ENCODE results near the gene TBX18. TPM values are rescaled to one million over a fixed set of nuclear protein-coding genes. Genes with fewer than 3 reads are reported as not detected.

TBX18 gene
- total RNA-seq, 1 experiment from 2014 or later, result not detected

DNA sequence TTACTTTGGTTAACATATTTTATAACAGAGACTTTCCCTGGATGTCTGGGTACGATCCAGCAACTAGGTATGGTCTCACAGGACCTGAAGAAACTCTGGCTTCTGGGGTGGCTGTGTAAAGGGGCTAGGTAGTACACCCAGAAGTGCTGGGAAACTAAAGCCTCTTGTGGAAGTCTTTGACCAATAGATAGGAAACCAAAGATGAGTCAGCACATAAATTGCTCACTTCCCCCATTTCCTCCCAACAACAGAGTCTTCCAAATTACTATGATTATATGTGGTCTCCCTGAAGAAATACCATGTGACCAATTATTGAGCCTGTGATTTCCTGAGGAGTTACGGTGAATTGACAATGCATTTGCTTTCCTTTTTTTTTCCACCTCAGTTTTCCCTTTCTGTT lies 26.8 kb upstream of the TBX18 start:
- Histone ChIP-seq H3K23ac (ENCODE audit: insufficient read length, low read depth, low read length) (no peak overlapping the region), H2BK15ac (ENCODE audit: low read depth, low read length) (no peak overlapping the region), H2BK12ac (ENCODE audit: insufficient read length, low read depth, low read length) (no peak overlapping the region), H3K4me2 (ENCODE audit: insufficient read depth, insufficient read length, low read length) (no peak overlapping the region), H2AK5ac (ENCODE audit: insufficient read length, low read length) (no peak overlapping the region), H4K20me1 (ENCODE audit: control insufficient read depth, insufficient read depth, insufficient read length) (no peaks in the 10 kb centered on the region), H4K91ac (ENCODE audit: insufficient read length, low read depth, low read length) (no peak overlapping the region), H3K9me3 (ENCODE audit: control insufficient read depth, low read depth, low read length) (no peaks in the 10 kb centered on the region), H2BK20ac (ENCODE audit: low read depth, low read length, poor library complexity, severe bottlenecking) (no peak overlapping the region), H3K18ac (ENCODE audit: insufficient read length, low read depth, low read length) (no peak overlapping the region), H2BK120ac (ENCODE audit: low read depth, low read length, poor library complexity, severe bottlenecking) (no peak overlapping the region), H3K27me3 (ENCODE audit: insufficient read depth, low read length) (no peaks in the 10 kb centered on the region), H2BK5ac (ENCODE audit: insufficient read length, low read length) (no peak overlapping the region), H3K4me1 (ENCODE audit: insufficient read depth, low read length) (no peaks in the 10 kb centered on the region), H3K14ac (ENCODE audit: insufficient read depth, low read length) (no peak overlapping the region), H3K79me2 (ENCODE audit: insufficient read depth, low read length) (no peaks in the 10 kb centered on the region), H2AFZ (ENCODE audit: low read length) (no peak overlapping the region), H3T11ph (ENCODE audit: low read length) (no peak overlapping the region), H3K79me1 (ENCODE audit: insufficient read depth, low read depth, low read length, poor library complexity, severe bottlenecking) (no peaks in the 10 kb centered on the region), H3K9ac (ENCODE audit: extremely low read depth, insufficient read length, low read length) (no peak overlapping the region), H4K8ac (replicated peaks; ENCODE audit: insufficient read length, low read depth, low read length) (no peak overlapping the region), H3K23me2 (ENCODE audit: insufficient read length, low read depth, low read length, poor library complexity, severe bottlenecking) (no peaks in the 10 kb centered on the region), H3K56ac (ENCODE audit: insufficient read length, low read depth, low read length) (no peak overlapping the region), H4K5ac (ENCODE audit: insufficient read length, low read depth, low read length) (no peak overlapping the region), H3K4ac (ENCODE audit: low read depth, low read length) (no peak overlapping the region), H3K27ac (ENCODE audit: insufficient read length, low read depth, low read length) (no peak overlapping the region)
- no peak for DNase-seq
- no peak overlapping the region for H3K4me3 Mint-ChIP-seq
- H3K4me1 Mint-ChIP-seq, result no peaks in the 10 kb centered on the region
- WGBS (ENCODE audit: extremely low coverage, insufficient read length, low lambda C conversion rate), result no CpG with 5 or more reads among the region's 2 CpGs
- peaks cover under 1 to 6% of the 10 kb centered on the region in 2 experiments; a peak in 4 of 5 replicates for H3K9me3 Mint-ChIP-seq
- H3K27ac Mint-ChIP-seq, result no peak overlapping the region; a peak in 1 of 7 replicates
- H3K36me3 Mint-ChIP-seq (ENCODE audit: insufficient read depth in 1 of 3, low read depth in 3 of 3), result peaks cover 0 to under 1% (median 0%) of the 10 kb centered on the region in 3 experiments; a peak in 1 of 7 replicates
- TF ChIP-seq CTCF (conservative IDR thresholded peaks at IDR 0.05), result no peak
- no peaks in the 10 kb centered on the region; the same call in 1 of the 2 replicates for H3K27me3 Mint-ChIP-seq (ENCODE audit: low read depth)

All from H9 (cell line).